Hepatocyte (in vitro differentiated cells): ENCODE measurements around the gene USE1.

Experiments used
- EZH2 ChIP-seq: fragments of 200-600 bp; sonication (generic); IDR thresholded peaks from 2 replicates; pipeline ENCODE4 v1.6.1; 2016; ENCODE audit warnings: antibody characterized with exemption, mild to moderate bottlenecking, borderline replicate concordance
- EZH2phosphoT487 ChIP-seq: fragments of 200-600 bp; sonication (generic); IDR thresholded peaks from one replicate; pipeline ENCODE4 v1.6.1; 2018; ENCODE audit warnings: antibody characterized with exemption, mild to moderate bottlenecking, low read depth, moderate library complexity; ENCODE audit not compliant: unreplicated experiment, severe bottlenecking
- TF ChIP-seq, protein P1 (sequence below): fragments of 200-600 bp; sonication (generic); IDR thresholded peaks from 2 replicates; pipeline ENCODE4 v1.5.1; 2016; ENCODE audit warnings: antibody characterized with exemption, mild to moderate bottlenecking; ENCODE audit not compliant: poor library complexity

- TF ChIP-seq, protein P1, sequence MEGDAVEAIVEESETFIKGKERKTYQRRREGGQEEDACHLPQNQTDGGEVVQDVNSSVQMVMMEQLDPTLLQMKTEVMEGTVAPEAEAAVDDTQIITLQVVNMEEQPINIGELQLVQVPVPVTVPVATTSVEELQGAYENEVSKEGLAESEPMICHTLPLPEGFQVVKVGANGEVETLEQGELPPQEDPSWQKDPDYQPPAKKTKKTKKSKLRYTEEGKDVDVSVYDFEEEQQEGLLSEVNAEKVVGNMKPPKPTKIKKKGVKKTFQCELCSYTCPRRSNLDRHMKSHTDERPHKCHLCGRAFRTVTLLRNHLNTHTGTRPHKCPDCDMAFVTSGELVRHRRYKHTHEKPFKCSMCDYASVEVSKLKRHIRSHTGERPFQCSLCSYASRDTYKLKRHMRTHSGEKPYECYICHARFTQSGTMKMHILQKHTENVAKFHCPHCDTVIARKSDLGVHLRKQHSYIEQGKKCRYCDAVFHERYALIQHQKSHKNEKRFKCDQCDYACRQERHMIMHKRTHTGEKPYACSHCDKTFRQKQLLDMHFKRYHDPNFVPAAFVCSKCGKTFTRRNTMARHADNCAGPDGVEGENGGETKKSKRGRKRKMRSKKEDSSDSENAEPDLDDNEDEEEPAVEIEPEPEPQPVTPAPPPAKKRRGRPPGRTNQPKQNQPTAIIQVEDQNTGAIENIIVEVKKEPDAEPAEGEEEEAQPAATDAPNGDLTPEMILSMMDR, result no peak
- TF ChIP-seq EZH2, result no peak
- no peak for TF ChIP-seq EZH2phosphoT487
Observed at GRCh38 chr19:17183271-17183761, 31.8 kb upstream of the USE1 start.
